Adrenal gland (tissue), 12 donors: ENCODE data around the gene RNF31. TPM values are rescaled to one million over a fixed set of nuclear protein-coding genes. Genes with fewer than 3 reads are reported as not detected.
A peak's percentile ranks its signal among the peaks of the same experiment; 100 is the strongest.
"Not testable (repeated sequence)": the region's sequence is repeated elsewhere in the genome, so short reads cannot be mapped to it uniquely, and the experiment has no call there.

Experiments used
- DNase-seq, 7 donors: peaks; one replicate each; pipeline ENCODE4 v3.0.0-alpha.2; 2019 to 2020
- H3K27ac ChIP-seq, 5 donors: fragments of 200-600 bp; sonication (generic) in 4 of 5; 1 replicate in 3 of 5; 2 replicates in 2 of 5; pipeline versions ENCODE4 v1.5.1 to v1.8.0; 2016 to 2020; ENCODE audit warnings: mild to moderate bottlenecking in 1 of 5
- H3K27me3 ChIP-seq: fragments of 200-600 bp; 2 replicates; pipeline ENCODE4 v1.8.0; 2021
- H3K36me3 ChIP-seq, 2 donors: fragments of 200-600 bp; replicated peaks in 1 of 2; 1 replicate in 1 of 2; 2 replicates in 1 of 2; pipeline versions ENCODE4 v1.5.1 to v1.8.0; 2018 to 2022
- H3K4me1 ChIP-seq, 2 donors: fragments of 200-600 bp; replicated peaks in 1 of 2; 1 replicate in 1 of 2; 2 replicates in 1 of 2; pipeline versions ENCODE4 v1.5.1 to v1.8.0; 2018 to 2021
- H3K4me3 ChIP-seq, 4 donors: fragments of 200-600 bp; sonication (generic) in 3 of 4; one replicate each; pipeline ENCODE4 v1.5.1; 2016 to 2018
- H3K9me3 ChIP-seq, 3 donors: fragments of 200-600 bp; sonication (generic) in 1 of 3; replicated peaks in 1 of 3; 1 replicate in 2 of 3; 2 replicates in 1 of 3; pipeline versions ENCODE4 v1.5.1 to v1.8.0; 2016 to 2021
- POLR2A ChIP-seq, 2 donors: fragments of 450-650 bp; IDR thresholded peaks; one replicate each; pipeline ENCODE4 v1.6.1; 2017; ENCODE audit warnings: antibody characterized with exemption in 2 of 2, mild to moderate bottlenecking in 2 of 2, moderate library complexity in 1 of 2
- WGBS, 4 donors: extraction: QIAGEN DNeasy Blood & Tissue Kit in 2 of 4; methylation state at CpG; one replicate each; pipeline versions ENCODE4 v1.1.5 to v1.1.7; 2013 to 2017; 5-methylcytosine and 5-hydroxymethylcytosine counted together
- intact Hi-C, 2 donors: fragments of 100-400 bp; cut with DNase I; formaldehyde crosslinking; loops; one replicate each; pipeline versions ENCODE4 v1.14.1 to v1.15.0; 2022 to 2023
- polyA plus RNA-seq, 3 donors: library from polyadenylated mRNA; stranded (reverse); fragments of 200-250 nt in 2 of 3; fragments of 350-450 nt in 1 of 3; fragmentation: Illumina TruSeq in 1 of 3; extraction: RNeasy Lipid Tissue Mini Kit (QIAGEN cat#74804) in 1 of 3; gene quantifications; one replicate each; pipeline ENCODE4 v1.2.3, GENCODE V29; 2013 to 2014
- total RNA-seq, 9 donors: library from RNA; depleted of rRNA in 4 of 9; stranded (reverse); fragments of >200 nt in 4 of 9; fragments of 120-200 nt in 1 of 9; fragmentation: NEBNext Ultra II Directional in 1 of 9; extraction: Animal tissue kit (Norgen Biotek cat#: 25700) in 1 of 9; gene quantifications; one replicate each; pipeline versions ENCODE4 v1.1.0 to v1.2.4, GENCODE V29; 2013 to 2023
- TF ChIP-seq, protein P1 (sequence below), 6 experiments: fragments of 450-650 bp in 4 of 6; fragments of 200-600 bp in 2 of 6; sonication (generic) in 1 of 6; IDR thresholded peaks; 1 replicate in 5 of 6; 2 replicates in 1 of 6; pipeline versions ENCODE4 v1.5.1 to v1.8.0; 2016 to 2021; ENCODE audit warnings: antibody characterized with exemption in 6 of 6, mild to moderate bottlenecking in 2 of 6, moderate library complexity in 1 of 6
- donor health status: healthy with polysubstance abuse.
- donor health status: Bipolar disorder and iron deficiency.
- donor health status: DM: yes; HTN: yes; CAD: no.
- donor health status: DM: no; HTN: no; CAD: no.
- donor health status: DM: no; HTN: no; CAD: no.
- donor health status: DM: yes; HTN: yes; CAD: no.

Gene RNF31
- total and polyA plus RNA-seq, 12 donors, result 32.8 to 351 (median 65.7) TPM

- H3K27me3 ChIP-seq, result no peaks in the 10 kb centered on the region
- no peak overlapping the region for H3K27ac ChIP-seq
- H3K36me3 ChIP-seq, result peaks cover 0 to 5% of the 10 kb centered on the region in 2 donors
- WGBS, 4 donors, result 75 to 84% (median 82%) methylated on average over 7 of the region's 7 CpGs
- peaks cover 16 to 30% of the 10 kb centered on the region in 2 donors for H3K4me1 ChIP-seq
- intact Hi-C loops, result no loop called here
- H3K4me3 ChIP-seq, result no peak overlapping the region
- TF ChIP-seq, protein P1, sequence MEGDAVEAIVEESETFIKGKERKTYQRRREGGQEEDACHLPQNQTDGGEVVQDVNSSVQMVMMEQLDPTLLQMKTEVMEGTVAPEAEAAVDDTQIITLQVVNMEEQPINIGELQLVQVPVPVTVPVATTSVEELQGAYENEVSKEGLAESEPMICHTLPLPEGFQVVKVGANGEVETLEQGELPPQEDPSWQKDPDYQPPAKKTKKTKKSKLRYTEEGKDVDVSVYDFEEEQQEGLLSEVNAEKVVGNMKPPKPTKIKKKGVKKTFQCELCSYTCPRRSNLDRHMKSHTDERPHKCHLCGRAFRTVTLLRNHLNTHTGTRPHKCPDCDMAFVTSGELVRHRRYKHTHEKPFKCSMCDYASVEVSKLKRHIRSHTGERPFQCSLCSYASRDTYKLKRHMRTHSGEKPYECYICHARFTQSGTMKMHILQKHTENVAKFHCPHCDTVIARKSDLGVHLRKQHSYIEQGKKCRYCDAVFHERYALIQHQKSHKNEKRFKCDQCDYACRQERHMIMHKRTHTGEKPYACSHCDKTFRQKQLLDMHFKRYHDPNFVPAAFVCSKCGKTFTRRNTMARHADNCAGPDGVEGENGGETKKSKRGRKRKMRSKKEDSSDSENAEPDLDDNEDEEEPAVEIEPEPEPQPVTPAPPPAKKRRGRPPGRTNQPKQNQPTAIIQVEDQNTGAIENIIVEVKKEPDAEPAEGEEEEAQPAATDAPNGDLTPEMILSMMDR (IDR thresholded peaks at IDR 0.05), result no peak
- no peak for TF ChIP-seq POLR2A (IDR thresholded peaks at IDR 0.05)
- no peaks in the 10 kb centered on the region for H3K9me3 ChIP-seq
- DNase-seq, result peak in 1 of 7 donors; percentile 11
Observed at GRCh38 chr14:24198814-24199524, 51.7 kb downstream of the RNF31 start.

DNA sequence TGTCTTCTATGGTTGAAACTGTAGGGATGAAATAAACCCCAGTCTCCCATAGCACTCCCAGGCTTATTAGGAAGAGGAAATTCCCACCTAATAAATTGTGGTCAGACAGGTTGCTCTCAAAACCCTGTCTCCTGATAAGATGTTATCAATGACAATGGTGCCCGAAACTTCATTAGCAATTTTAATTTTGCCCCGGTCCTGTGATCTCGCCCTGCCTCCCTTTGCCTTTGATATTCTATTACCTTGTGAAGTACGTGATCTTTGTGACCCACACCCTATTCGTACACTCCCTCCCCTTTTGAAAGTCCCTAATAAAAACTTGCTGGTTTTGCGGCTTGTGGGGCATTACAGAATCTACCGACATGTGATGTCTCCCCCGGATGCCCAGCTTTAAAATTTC lies 55.2 kb downstream of the RNF31 start:
- H3K4me3 ChIP-seq, intact Hi-C loops, H3K27ac ChIP-seq, DNase-seq, H3K4me1 ChIP-seq, H3K27me3 ChIP-seq, H3K9me3 ChIP-seq: not testable (repeated sequence)
- H3K36me3 ChIP-seq, result peaks cover 0 to 24% of the 10 kb centered on the region in 2 donors
- 79 to 93% (median 90%) methylated on average over 8 of the region's 8 CpGs for WGBS, 4 donors

DNA sequence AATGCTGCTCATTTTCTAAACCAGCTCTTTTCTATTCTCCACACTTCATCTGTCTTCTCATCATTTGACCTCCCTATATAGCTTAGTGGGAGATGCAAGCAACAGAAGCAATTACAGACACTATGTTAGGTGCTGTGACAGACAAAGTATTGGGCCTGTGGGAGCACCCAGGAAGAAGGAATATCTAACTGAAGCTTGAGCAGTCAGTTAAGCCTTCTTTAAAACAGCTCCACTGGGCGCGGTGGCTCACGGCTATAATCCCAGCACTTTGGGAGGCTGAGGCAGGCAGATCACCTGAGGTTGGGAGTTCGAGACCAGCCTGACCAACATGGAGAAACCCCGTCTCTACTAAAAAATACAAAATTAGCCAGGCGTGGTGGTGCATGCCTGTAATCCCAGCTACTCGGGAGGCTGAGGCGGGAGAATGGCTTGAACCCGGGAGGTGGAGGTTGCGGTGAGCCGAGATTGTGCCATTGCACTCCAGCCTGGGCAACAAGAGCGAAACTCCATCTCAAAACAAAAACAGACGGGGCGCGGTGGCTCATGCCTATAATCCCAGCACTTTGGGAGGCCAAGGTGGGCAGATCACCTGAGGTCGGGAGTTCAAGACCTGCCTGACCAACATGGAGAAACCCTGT lies 56.1 kb downstream of the RNF31 start:
- H3K4me3 ChIP-seq, intact Hi-C loops, H3K4me1 ChIP-seq, H3K27ac ChIP-seq, H3K9me3 ChIP-seq, H3K27me3 ChIP-seq: not testable (repeated sequence)
- peak in 3 of 7 donors; percentile 8 to 42 (median 18) for DNase-seq
- 85 to 96% (median 92%) methylated on average over 14 to 16 of the region's 16 CpGs for WGBS, 4 donors
- H3K36me3 ChIP-seq, result peaks cover 0 to 30% of the 10 kb centered on the region in 2 donors

- H3K9me3 ChIP-seq, result no peaks in the 10 kb centered on the region
- no peak for TF ChIP-seq POLR2A (IDR thresholded peaks at IDR 0.05)
- TF ChIP-seq, protein P1 (IDR thresholded peaks at IDR 0.05), result no peak
- WGBS, 4 donors, result 89 to 92% (median 91%) methylated on average over 7 of the region's 7 CpGs
- DNase-seq, result peak in 2 of 7 donors; percentile 11 to 13
- intact Hi-C loops, result no loop called here
- no peaks in the 10 kb centered on the region for H3K27me3 ChIP-seq
- peaks cover 0 to 39% of the 10 kb centered on the region in 2 donors for H3K36me3 ChIP-seq
- H3K27ac ChIP-seq, result no peak overlapping the region
- H3K4me3 ChIP-seq, result no peak overlapping the region
- H3K4me1 ChIP-seq, result no peaks in the 10 kb centered on the region
Observed at GRCh38 chr14:24204163-24205146, 57.2 kb downstream of the RNF31 start.
